GM12865 (cell line): ENCODE results near the gene MAF.

Source experiments
- DNase-seq: peaks from one replicate; pipeline ENCODE4 v3.0.0; 2010; ENCODE audit warnings: low read depth
- H3K4me3 ChIP-seq: 2 replicates; pipeline ENCODE4 v1.5.1; 2011; ENCODE audit warnings: mild to moderate bottlenecking, low read depth, low read length, control low read depth
- CTCF ChIP-seq: IDR thresholded peaks from 2 replicates; pipeline ENCODE4 v1.5.1; 2011; ENCODE audit warnings: low read length, control low read depth, low read depth, inconsistent platforms; ENCODE audit not compliant: insufficient read depth; ENCODE audit errors: missing control alignments

The MAF gene

GRCh38 chr16:79582789-79583188 lies 17.7 kb downstream of the MAF start:
- no peak overlapping the region for H3K4me3 ChIP-seq
- no peak for DNase-seq
- TF ChIP-seq CTCF = no peak

GRCh38 chr16:79580453-79581191 lies 19.9 kb downstream of the MAF start:
- no peak for TF ChIP-seq CTCF
- H3K4me3 ChIP-seq = no peak overlapping the region
- no peak for DNase-seq

- TF ChIP-seq CTCF = no peak
- no peak for DNase-seq
These were observed 23.9 kb downstream of the MAF start for GRCh38 chr16:79576602-79577001.

GRCh38 chr16:79573884-79574283 lies 26.7 kb downstream of the MAF start:
- no peak for TF ChIP-seq CTCF
- H3K4me3 ChIP-seq = no peak overlapping the region
- DNase-seq = no peak

More at GRCh38 chr16:79576602-79577001, 23.9 kb downstream of the MAF start:
- no peak overlapping the region for H3K4me3 ChIP-seq

- TF ChIP-seq CTCF = no peak
- DNase-seq = no peak
- H3K4me3 ChIP-seq = no peak overlapping the region
These were observed 27.5 kb downstream of the MAF start for GRCh38 chr16:79573071-79573470.

- TF ChIP-seq CTCF = no peak
- no peak for DNase-seq
These were observed 28.5 kb downstream of the MAF start for GRCh38 chr16:79571903-79572535.

More at GRCh38 chr16:79571903-79572535, 28.5 kb downstream of the MAF start:
- no peak overlapping the region for H3K4me3 ChIP-seq
